SK-N-SH treated with all-trans-retinoic acid at 6 μM for 48 hours (cell line): ENCODE results near the gene PPP1R13B.

Source experiments
- ATAC-seq: fragments of 200-7000 bp; cut with Tn5 transposase; 3 replicates; pipeline ENCODE4 v1.9.1; 2020; ENCODE audit warnings: mild to moderate bottlenecking, moderate library complexity
- ARNTL ChIP-seq: fragments of 450-650 bp; formaldehyde crosslinking; IDR thresholded peaks from 2 replicates; pipeline ENCODE4 v1.5.0; 2020; ENCODE audit warnings: low read depth, mild to moderate bottlenecking, moderate library complexity, borderline replicate concordance
- BACH2 ChIP-seq: fragments of 250-450 bp; sonication (Bioruptor Pico); IDR thresholded peaks from 2 replicates; pipeline ENCODE4 v1.9.0; 2021; ENCODE audit warnings: mild to moderate bottlenecking, borderline replicate concordance
- CREB5 ChIP-seq: fragments of 250-450 bp; sonication (Bioruptor Pico); IDR thresholded peaks from 2 replicates; pipeline ENCODE4 v1.5.1; 2020; ENCODE audit warnings: low read depth, mild to moderate bottlenecking, moderate library complexity
- GLIS3 ChIP-seq: fragments of 250-450 bp; sonication (Bioruptor Pico); IDR thresholded peaks from 2 replicates; pipeline ENCODE4 v1.5.0; 2020; ENCODE audit warnings: mild to moderate bottlenecking, moderate library complexity
- ISL1 ChIP-seq: fragments of 250-450 bp; sonication (Bioruptor Pico); IDR thresholded peaks from 2 replicates; pipeline ENCODE4 v2.1.2; 2022; ENCODE audit warnings: mild to moderate bottlenecking, moderate library complexity
- OSR1 ChIP-seq: fragments of 250-450 bp; sonication (Bioruptor Pico); IDR thresholded peaks from 2 replicates; pipeline ENCODE4 v1.8.0; 2022; ENCODE audit warnings: moderate library complexity, mild to moderate bottlenecking, inconsistent platforms
- PATZ1 ChIP-seq: fragments of 250-450 bp; sonication (Bioruptor Pico); IDR thresholded peaks from 2 replicates; pipeline ENCODE4 v1.8.0; 2020; ENCODE audit warnings: mild to moderate bottlenecking, moderate library complexity, borderline replicate concordance
- POU6F1 ChIP-seq: fragments of 250-450 bp; sonication (Bioruptor Pico); IDR thresholded peaks from 2 replicates; pipeline ENCODE4 v1.8.0; 2021; ENCODE audit warnings: low read depth, mild to moderate bottlenecking, moderate library complexity, borderline replicate concordance
- PPARA ChIP-seq: fragments of 250-450 bp; sonication (Bioruptor Pico); IDR thresholded peaks from 2 replicates; pipeline ENCODE4 v1.5.0; 2020; ENCODE audit warnings: mild to moderate bottlenecking, borderline replicate concordance
- SNAI2 ChIP-seq: fragments of 250-450 bp; sonication (Bioruptor Pico); IDR thresholded peaks from 2 replicates; pipeline ENCODE4 v1.5.0; 2020; ENCODE audit warnings: mild to moderate bottlenecking, moderate library complexity
- TCF4 ChIP-seq: fragments of 250-450 bp; sonication (Bioruptor Pico); IDR thresholded peaks from 2 replicates; pipeline ENCODE4 v1.8.0; 2021; ENCODE audit warnings: mild to moderate bottlenecking, moderate library complexity, borderline replicate concordance
- ZFP30 ChIP-seq: fragments of 450-650 bp; formaldehyde crosslinking; IDR thresholded peaks from 2 replicates; pipeline ENCODE4 v1.5.0; 2022; ENCODE audit warnings: mild to moderate bottlenecking, moderate library complexity
- TF ChIP-seq, protein P1 (sequence below): fragments of 250-450 bp; sonication (Bioruptor Pico); IDR thresholded peaks from 2 replicates; pipeline ENCODE4 v1.5.0; 2020; ENCODE audit warnings: mild to moderate bottlenecking, moderate library complexity

The PPP1R13B gene

DNA sequence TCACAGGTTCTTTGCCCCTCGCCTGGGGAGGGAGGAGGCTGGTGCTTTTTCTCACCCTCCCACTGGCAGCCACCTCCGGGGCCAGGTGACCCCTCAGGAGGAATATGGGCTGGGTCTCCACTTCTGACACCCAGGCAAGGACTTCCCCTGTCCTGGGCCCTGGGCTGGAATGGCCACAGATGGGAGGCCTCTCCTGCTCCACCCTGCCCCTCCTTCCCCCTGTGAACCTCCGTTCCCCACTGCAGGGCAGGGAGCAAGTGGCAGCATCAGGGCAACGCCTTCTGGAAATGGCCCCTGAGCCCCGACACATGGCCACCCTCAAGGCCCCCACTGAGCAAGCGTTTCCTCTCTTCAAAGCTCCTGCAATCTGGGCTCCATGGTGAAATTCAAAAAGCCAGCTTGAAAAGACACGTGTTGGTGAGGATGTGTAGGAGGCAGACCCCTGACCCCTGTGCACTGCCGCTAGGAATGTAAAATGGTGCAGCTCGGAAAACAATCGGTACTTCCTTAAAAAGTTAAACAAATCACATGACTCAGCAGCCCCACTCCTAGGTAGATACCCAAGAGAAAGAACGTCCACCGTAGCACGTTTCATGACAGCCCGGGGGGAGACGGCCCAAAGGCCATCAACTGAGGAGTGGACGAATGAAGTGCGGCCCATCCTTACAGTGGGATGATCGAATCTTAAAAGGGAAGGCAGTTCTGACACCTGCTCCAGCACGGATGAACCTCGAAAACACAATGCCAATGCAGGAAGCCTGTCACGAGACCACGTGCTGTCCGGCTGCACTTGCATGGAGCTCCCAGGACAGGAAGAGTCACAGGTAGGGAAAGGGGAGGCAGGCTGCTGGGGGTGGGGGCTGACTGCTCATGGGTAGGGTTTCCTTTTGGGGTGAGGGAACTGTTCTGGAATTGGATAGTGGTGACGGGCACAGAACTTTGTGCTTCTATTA is 143.7 kb downstream of the PPP1R13B start:
- ATAC-seq: no peak
- TF ChIP-seq POU6F1 (CRISPR knock-in tag): no peak
- TF ChIP-seq OSR1: no peak
- TF ChIP-seq, protein P1, sequence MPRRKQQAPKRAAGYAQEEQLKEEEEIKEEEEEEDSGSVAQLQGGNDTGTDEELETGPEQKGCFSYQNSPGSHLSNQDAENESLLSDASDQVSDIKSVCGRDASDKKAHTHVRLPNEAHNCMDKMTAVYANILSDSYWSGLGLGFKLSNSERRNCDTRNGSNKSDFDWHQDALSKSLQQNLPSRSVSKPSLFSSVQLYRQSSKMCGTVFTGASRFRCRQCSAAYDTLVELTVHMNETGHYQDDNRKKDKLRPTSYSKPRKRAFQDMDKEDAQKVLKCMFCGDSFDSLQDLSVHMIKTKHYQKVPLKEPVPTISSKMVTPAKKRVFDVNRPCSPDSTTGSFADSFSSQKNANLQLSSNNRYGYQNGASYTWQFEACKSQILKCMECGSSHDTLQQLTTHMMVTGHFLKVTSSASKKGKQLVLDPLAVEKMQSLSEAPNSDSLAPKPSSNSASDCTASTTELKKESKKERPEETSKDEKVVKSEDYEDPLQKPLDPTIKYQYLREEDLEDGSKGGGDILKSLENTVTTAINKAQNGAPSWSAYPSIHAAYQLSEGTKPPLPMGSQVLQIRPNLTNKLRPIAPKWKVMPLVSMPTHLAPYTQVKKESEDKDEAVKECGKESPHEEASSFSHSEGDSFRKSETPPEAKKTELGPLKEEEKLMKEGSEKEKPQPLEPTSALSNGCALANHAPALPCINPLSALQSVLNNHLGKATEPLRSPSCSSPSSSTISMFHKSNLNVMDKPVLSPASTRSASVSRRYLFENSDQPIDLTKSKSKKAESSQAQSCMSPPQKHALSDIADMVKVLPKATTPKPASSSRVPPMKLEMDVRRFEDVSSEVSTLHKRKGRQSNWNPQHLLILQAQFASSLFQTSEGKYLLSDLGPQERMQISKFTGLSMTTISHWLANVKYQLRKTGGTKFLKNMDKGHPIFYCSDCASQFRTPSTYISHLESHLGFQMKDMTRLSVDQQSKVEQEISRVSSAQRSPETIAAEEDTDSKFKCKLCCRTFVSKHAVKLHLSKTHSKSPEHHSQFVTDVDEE: no peak

DNA sequence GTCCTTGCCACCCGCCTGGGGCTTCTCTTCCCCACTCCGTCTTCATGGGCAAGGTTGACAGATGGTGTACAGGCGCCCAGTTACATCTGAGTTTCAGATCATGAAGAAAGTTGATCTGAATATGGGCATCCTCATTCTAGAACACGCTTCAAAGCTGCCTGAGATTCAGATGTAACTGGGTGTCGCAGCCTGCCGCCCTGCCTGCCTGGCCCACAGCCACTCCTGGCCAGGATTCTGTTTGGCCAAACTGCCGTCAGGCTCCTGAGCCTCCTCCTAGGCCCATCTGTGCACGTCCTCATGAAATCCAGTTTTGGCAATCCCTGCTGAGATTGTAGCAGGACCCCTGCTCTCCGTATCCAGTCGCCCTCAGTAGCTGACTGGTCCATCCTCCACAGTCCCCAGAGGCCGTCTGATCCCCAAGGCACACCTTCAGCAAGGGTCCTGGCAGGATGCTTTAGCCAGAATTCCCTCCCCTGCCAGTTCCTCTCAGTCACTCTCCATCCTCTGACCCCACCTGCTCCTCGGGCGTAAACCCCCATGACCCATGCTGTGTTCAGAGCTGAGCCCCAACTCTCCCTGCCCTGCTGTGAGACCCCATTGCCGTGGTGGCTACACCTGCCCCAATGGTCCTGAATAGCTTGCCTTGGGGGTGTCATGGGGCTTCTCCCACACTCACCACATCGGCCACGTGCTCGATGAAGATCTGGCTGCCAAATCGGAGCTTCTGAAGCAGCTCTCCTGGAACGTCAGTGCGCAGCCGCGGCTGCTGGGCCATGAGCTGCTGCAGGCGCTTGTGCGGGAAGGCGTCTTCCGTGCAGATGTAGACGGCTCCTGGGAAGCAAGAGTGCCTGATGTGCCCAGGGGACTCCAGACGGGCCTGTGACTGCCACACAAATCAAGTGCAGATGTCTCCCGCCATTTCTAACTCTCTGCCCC is 144.6 kb downstream of the PPP1R13B start:
- ATAC-seq: no peak
- TF ChIP-seq, protein P1: no peak
- TF ChIP-seq ISL1 (CRISPR knock-in tag) (no peak), ZFP30 (CRISPR knock-in tag) (no peak), PATZ1 (CRISPR knock-in tag) (no peak), CREB5 (CRISPR knock-in tag) (no peak), TCF4 (CRISPR knock-in tag) (no peak), ARNTL (CRISPR knock-in tag) (no peak), SNAI2 (CRISPR knock-in tag) (no peak), BACH2 (CRISPR knock-in tag) (no peak), PPARA (no peak), GLIS3 (CRISPR knock-in tag) (no peak), POU6F1 (CRISPR knock-in tag) (no peak)
